ENCODE results near the gene CERS2.
"Not testable (repeated sequence)": the region's sequence is repeated elsewhere in the genome, so short reads cannot be mapped to it uniquely, and the experiment has no call there.

Gene CERS2

DNA sequence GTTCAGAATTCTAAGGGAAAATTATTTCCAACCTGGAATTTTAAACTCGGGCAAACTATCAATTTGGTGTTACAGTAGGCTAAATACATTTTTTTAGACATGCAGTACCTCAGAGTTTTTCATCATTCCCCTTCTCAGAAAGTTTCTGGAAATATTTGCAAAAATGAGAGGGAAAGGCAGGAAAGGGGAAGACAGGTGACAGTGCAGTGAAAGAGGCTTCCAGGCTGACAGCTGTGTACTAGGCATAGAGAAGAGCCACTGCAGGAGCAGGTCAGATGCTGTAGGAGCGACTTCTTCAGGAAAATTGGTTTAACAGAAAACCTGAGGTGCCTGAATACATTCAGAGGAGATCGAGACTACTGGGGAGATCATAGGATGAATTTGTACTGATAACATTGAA is 19.9 kb downstream of the CERS2 start:
- Histone ChIP-seq H4K20me1 (ENCODE audit: low read depth, low read length) (no peaks in the 10 kb centered on the region), H3K9ac (ENCODE audit: low read length) (no peak overlapping the region), H3K79me2 (ENCODE audit: insufficient read depth, low read length) (no peaks in the 10 kb centered on the region), H3K36me3 (ENCODE audit: low read length) (peaks cover 19% of the 10 kb centered on the region; the same call in 1 of the 2 replicates), H3K9me2 (replicated peaks; ENCODE audit: insufficient read depth, low read length) (no peaks in the 10 kb centered on the region), H3K27ac (ENCODE audit: low read depth, low read length) (no peak overlapping the region), H3K4me3 (ENCODE audit: insufficient read depth, low read length, poor library complexity, severe bottlenecking) (no peak overlapping the region), H3K9me3 (ENCODE audit: insufficient read depth, low read length) (no peaks in the 10 kb centered on the region), H2AFZ (ENCODE audit: low read depth, low read length, severe bottlenecking) (no peak overlapping the region), H3K4me2 (ENCODE audit: low read depth, low read length, poor library complexity, severe bottlenecking) (no peak overlapping the region), H3K27me3 (ENCODE audit: low read length) (no peaks in the 10 kb centered on the region), H3F3A (ENCODE audit: insufficient read depth) (no peaks in the 10 kb centered on the region)
- TF ChIP-seq CTCF (IDR thresholded peaks at IDR 0.05; ENCODE audit: insufficient read depth, low read length, poor library complexity, severe bottlenecking) (no peak), EZH2phosphoT487 (conservative IDR thresholded peaks at IDR 0.05; ENCODE audit: low read length) (no peak)

DNA sequence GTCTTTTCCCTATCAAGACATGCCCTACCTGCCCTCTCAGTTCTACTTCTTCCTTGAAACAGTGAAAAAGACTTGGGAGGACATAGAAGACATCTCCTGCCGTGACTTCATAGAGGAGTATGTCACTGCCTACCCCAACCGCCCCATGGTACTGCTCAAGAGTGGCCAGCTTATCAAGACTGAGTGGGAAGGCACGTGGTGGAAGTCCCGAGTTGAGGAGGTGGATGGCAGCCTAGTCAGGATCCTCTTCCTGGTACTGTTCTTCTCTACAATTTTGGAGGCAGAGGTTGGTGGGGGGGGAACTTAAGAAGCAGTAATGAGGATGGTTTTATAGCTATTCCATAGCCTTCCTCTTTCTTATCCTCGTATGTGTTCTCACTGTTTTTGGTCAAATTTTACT is 29.8 kb downstream of the CERS2 start:
- H4K20me1 ChIP-seq (ENCODE audit: low read depth, low read length): no peaks in the 10 kb centered on the region
- no peak overlapping the region for H3K9ac ChIP-seq (ENCODE audit: low read length)
- H3K36me3 ChIP-seq (ENCODE audit: low read length): peaks cover 13% of the 10 kb centered on the region; the same call in 1 of the 2 replicates
- H3K27me3 ChIP-seq (ENCODE audit: low read length): no peaks in the 10 kb centered on the region
- H3K4me3 ChIP-seq (ENCODE audit: insufficient read depth, low read length, poor library complexity, severe bottlenecking): no peak overlapping the region
- no peaks in the 10 kb centered on the region for H3K9me3 ChIP-seq (ENCODE audit: insufficient read depth, low read length)
- no peak for TF ChIP-seq CTCF (IDR thresholded peaks at IDR 0.05; ENCODE audit: insufficient read depth, low read length, poor library complexity, severe bottlenecking)
- no peak for TF ChIP-seq EZH2phosphoT487 (conservative IDR thresholded peaks at IDR 0.05; ENCODE audit: low read length)
- no peaks in the 10 kb centered on the region for H3F3A ChIP-seq (ENCODE audit: insufficient read depth)
- no peaks in the 10 kb centered on the region for H3K79me2 ChIP-seq (ENCODE audit: insufficient read depth, low read length)
- H3K4me2 ChIP-seq (ENCODE audit: low read depth, low read length, poor library complexity, severe bottlenecking): no peak overlapping the region
- no peak overlapping the region for H3K27ac ChIP-seq (ENCODE audit: low read depth, low read length)
- no peak overlapping the region for H2AFZ ChIP-seq (ENCODE audit: low read depth, low read length, severe bottlenecking)
- H3K9me2 ChIP-seq (replicated peaks; ENCODE audit: insufficient read depth, low read length): no peaks in the 10 kb centered on the region

- Histone ChIP-seq H3K9me2 (replicated peaks; ENCODE audit: insufficient read depth, low read length) (no peaks in the 10 kb centered on the region), H3K9ac (ENCODE audit: low read length) (no peak overlapping the region), H3K4me3 (ENCODE audit: insufficient read depth, low read length, poor library complexity, severe bottlenecking) (no peak overlapping the region), H3K27ac (ENCODE audit: low read depth, low read length) (no peak overlapping the region), H3K36me3 (ENCODE audit: low read length) (peaks cover 56% of the 10 kb centered on the region), H3K79me2 (ENCODE audit: insufficient read depth, low read length) (peaks cover 43% of the 10 kb centered on the region), H3K27me3 (ENCODE audit: low read length) (no peaks in the 10 kb centered on the region), H2AFZ (ENCODE audit: low read depth, low read length, severe bottlenecking) (no peak overlapping the region), H4K20me1 (ENCODE audit: low read depth, low read length) (no peaks in the 10 kb centered on the region), H3F3A (ENCODE audit: insufficient read depth) (peaks cover 16% of the 10 kb centered on the region), H3K4me2 (ENCODE audit: low read depth, low read length, poor library complexity, severe bottlenecking) (no peak overlapping the region), H3K9me3 (ENCODE audit: insufficient read depth, low read length) (no peaks in the 10 kb centered on the region)
- no peak for TF ChIP-seq EZH2phosphoT487 (conservative IDR thresholded peaks at IDR 0.05; ENCODE audit: low read length)
These were observed 42.9 kb downstream of the CERS2 start for GRCh38 chr1:150931773-150932172.

DNA sequence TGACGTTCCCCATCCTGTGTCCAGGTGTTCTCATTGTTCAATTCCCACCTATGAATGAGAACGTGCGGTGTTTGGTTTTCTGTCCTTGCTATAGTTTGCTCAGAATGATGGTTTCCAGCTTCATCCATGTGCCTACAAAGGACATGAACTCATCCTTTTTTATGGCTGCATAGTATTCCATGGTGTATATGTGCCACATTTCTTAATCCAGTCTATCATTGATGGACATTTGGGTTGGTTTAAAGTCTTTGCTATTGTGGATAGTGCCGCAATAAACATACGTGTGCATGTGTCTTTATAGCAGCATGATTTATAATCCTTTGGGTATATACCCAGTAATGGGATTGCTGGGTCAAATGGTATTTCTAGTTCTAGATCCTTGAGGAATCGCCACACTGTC is 45.9 kb downstream of the CERS2 start:
- not testable (repeated sequence) for H4K20me1 ChIP-seq (ENCODE audit: low read depth, low read length); H3K27me3 ChIP-seq (ENCODE audit: low read length); H3K9ac ChIP-seq (ENCODE audit: low read length); H3K9me3 ChIP-seq (ENCODE audit: insufficient read depth, low read length); H3K9me2 ChIP-seq (replicated peaks; ENCODE audit: insufficient read depth, low read length); H3K4me3 ChIP-seq (ENCODE audit: insufficient read depth, low read length, poor library complexity, severe bottlenecking); H2AFZ ChIP-seq (ENCODE audit: low read depth, low read length, severe bottlenecking); H3K27ac ChIP-seq (ENCODE audit: low read depth, low read length); H3K4me2 ChIP-seq (ENCODE audit: low read depth, low read length, poor library complexity, severe bottlenecking)
- Histone ChIP-seq H3K36me3 (ENCODE audit: low read length) (peaks cover 42% of the 10 kb centered on the region), H3F3A (ENCODE audit: insufficient read depth) (peaks cover 12% of the 10 kb centered on the region), H3K79me2 (ENCODE audit: insufficient read depth, low read length) (peaks cover 26% of the 10 kb centered on the region)
